8988T (cell line): ENCODE data around the gene SLCO4A1.

ENCODE experiments used
- DNase-seq: peaks from one replicate; pipeline ENCODE4 v3.0.0; 2011

SLCO4A1 gene

DNA sequence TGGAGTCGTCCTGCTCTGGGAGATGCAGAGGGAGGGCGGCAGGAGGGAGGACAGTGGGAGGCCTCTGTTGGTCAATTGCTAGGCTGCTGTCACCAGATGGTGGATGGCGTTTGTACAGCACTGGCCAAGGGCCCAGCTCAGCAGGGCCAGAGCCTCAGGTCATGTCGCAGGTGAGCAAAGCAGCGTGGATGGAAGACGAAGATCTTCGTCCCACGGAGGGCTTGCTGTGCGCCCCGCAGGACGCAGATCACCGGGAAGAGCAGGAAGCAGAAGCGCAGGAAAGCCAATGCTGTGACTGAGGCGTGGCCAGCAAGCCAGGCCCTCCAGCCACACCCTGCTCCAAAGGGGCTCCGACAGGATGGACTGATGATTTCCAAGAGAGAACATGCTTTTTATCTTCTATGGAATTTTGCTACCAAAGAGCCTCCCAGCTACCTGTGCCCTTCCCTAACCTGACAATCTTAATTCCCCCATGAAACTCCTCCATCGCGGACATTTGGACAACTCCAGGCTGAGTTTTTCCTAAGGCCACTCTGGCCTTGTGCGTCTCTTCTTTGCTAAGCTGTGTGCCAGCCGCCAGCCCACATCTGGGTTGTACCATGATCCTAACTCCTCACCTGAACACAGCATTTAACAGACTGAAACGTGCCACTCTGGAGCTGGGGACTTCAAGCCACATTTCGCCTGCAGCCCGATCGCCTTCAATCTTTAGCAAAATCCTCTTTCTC, 3.5 kb upstream of the SLCO4A1 start:
- no peak for DNase-seq

DNA sequence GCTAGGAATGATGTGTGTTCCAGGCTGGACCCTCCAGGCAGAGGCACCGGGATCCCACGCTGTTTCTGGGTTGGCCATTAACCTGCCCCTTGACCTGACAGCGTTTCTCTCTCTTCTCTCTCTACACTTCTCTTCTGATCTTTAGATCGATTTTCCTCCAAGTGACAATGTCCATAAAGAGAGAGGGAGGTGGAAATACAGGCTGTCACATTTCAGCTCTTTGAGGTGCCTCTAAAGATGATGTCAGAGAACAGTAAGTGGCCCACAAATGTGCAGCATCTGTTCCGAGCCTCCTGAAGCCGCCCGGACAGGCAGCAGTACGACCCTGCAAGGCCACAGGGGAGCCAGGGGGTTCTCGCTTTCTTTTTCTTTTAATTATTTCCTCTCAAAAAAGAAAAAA, 2.5 kb upstream of the SLCO4A1 start:
- no peak for DNase-seq

DNA sequence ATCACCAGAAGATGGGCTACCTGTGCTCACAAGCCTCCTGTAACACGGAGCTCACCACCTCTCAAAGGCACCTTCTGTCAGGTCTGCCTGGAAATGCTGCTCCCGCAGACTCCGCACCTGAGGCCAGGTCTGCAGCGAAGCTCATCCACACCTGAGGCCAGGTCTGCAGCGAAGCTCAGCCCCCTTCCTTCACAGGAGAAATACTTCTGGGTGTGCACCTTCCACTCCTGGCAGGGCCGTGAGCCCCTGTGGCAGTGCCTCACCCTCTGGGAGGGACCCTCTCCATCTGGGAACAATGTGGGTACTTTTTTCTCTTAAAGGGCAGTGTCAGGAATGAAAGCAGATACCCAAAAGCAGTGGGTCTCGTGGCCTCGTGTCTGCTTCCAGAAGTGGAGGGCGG, 1.4 kb upstream of the SLCO4A1 start:
- no peak for DNase-seq

DNA sequence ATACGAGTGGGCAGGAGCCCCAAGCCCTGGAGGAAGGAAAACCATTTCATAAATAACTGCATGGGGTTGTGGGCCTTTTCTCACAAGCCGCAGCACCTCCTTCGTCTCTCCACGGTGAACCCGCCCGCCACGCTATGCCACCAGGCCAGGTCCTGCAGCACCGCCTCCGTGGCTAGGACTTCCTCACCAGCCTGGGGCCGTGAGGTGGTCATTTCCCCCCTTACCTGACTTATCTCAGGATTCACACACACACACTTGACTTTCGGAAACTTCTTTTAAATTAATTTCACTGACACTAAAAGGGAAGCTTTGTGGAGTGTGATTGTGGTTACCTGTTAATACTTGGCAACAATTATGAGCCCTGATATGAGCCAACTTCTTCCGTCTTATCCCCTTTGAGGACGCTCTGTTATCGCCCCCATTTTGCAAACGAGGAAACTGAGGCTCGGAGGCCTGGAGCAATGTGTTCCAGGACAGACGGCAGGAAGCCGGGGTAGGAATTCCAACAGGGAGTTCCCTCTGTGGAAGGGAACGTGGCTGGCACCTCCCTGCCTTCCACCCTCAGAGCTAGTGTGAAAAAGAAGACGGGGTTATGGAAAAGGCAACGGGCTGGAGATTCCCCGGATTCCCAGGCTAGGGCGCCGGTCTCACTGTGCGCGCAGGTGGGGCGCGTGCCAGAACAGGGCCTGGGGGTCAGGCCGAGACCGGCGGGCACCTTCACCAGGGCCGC, 817 bp upstream of the SLCO4A1 start:
- DNase-seq: no peak

DNA sequence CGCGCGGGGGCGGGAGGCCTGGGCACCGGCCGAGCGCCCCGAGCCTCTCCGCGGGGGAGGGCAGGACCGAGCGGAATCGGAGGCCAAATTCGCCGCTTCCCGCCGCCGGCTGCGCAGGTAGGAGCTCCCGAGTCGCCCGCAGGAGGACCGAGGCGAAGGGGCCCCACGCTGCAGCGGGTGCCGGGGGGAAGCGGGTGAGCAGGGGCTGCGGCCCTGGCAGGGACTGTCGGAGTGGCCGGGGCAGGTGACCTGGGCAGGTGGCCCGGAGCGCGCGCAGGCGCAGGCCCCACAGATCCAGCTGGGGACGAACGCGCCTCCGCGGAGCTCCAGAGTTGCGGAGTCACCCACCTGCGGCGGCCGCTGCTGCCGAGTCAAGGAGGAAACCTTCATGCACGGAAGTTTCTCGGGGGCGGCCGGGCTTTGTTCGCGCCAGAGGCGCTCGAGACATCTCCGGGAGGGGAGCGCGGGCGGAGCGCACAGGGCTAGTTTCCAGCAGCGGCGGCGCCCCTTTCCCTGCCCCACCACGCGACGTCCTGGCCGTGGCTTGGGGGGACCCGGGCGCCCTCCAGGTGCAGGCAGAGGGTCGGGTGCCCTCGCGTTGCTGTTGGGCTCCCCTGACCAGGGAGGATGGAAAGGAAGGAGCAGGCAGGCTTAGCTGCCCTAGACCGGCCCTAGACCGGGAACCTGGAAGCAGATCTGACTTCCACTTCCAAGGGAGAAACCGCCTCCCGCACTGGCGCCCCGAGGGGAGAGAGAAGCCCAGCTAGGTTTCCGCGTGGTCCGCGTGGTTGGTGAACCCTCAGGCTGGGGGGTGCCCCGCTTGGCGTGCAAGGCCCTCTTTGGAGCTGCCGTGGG, 590 bp downstream of the SLCO4A1 start:
- DNase-seq: peak; percentile 79

DNA sequence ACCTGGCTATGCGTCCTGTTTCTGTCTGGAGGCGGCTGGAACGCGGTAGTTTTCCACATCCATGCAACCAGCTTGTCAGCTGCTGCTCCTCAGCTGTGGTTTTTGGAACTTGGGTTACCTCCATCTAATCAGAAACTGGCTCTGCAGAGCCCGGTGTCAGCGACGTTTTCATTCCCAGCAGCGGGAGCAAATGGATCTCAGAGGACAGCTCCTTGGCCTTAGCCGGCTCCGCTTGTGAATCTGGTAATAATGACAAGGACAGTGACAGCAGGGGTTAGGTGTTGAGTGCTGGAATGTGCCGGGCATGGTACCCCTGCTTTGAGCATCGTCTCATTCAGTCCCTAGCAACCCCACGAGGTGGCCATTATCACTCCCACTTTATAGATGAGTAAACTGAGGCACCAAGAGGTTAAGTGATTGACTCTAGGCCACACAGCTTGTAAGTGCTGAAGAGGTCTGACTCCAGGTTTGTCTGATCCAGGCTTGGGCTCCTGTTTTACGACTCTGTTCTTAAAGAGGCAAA, 1.3 kb downstream of the SLCO4A1 start:
- DNase-seq: no peak

DNA sequence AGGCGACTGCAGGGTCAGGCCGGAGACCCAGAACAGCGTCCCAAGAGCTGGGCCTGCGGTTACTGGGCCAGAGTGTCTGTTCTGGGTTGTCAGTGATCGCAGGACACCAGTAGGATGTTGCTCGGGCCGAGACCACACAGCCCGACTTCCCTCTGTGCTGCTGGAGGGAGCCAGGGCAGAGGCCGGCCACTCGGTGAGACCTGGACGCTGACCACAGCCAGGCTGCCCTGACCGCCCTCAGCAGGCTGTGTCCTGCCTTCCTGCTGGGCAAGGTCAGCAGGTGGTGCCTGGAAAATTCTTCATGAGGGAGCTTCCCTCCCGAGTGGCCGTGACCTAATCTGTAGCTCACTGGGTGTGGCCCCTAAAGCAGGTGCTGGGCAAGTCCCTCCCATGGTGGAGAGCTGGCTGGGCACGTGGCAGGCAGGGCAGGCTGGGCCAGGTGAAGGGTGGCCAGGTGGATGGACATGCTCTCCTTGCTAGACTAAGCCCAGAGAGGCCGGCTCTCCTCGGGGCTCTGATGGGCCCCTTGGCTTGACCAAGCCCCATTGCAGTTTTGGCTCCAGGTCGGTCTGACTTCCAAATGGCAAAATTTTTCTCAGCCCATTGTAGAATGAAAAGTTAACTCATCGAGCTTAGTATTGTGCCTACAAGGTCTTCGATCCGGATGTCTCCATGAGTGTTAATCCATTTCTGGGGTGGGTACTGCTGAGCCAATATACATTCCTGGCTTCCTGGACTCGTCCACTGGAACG, 1.9 kb downstream of the SLCO4A1 start:
- no peak for DNase-seq

DNA sequence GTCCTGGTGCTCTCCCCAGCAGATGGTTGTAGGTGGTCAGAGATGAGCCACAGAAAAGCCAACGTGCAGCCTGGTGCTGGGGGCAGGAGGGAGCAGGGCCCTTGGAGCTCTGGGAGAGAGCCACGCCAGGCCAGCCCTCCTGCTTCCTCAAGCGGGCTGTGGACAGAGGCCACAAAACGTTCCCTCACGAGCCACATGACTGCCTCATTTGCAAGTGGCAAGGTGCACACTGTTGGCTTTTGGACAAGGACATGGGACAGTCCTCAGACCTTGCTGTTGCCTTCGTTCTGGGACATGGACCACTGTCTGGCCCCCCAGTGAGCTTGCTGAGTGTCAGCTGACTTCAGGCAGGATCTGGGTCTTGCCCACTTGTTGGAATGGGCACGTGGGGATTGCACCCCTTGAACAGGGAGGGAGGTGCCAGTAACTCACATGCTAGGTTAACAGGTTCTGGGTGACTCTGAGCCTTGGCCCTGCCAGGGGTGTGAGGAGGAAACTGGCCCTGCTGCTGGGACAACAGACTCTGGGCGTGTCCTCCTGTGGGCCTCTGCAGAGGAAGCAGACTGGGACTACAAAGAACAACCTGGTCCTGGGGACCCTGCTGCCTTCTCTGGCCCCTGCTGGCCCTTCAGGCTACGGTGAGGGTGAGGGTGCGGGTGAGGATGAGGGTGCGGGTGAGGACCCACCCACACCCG, 2.6 kb downstream of the SLCO4A1 start:
- DNase-seq: no peak

DNA sequence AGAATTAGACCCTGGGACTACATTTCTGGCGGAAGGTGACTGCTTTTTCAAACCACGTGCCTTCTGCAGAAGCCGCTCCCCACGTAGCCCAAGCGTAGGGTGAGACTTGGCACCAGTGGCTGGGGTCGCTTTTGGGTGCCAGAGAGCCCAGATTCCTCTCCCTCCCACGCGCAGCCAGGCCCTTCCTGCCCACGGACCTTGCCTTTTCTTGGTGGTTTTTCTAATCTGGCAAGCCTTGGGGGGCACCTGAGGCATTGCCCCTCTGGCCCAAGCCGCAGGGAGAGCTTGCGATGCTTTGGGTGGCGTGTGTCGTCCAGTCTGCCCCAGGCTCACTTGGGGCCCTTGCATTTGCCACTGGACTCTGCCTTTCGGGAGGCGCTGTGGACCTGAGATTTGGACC, 3.3 kb downstream of the SLCO4A1 start:
- DNase-seq: no peak

DNA sequence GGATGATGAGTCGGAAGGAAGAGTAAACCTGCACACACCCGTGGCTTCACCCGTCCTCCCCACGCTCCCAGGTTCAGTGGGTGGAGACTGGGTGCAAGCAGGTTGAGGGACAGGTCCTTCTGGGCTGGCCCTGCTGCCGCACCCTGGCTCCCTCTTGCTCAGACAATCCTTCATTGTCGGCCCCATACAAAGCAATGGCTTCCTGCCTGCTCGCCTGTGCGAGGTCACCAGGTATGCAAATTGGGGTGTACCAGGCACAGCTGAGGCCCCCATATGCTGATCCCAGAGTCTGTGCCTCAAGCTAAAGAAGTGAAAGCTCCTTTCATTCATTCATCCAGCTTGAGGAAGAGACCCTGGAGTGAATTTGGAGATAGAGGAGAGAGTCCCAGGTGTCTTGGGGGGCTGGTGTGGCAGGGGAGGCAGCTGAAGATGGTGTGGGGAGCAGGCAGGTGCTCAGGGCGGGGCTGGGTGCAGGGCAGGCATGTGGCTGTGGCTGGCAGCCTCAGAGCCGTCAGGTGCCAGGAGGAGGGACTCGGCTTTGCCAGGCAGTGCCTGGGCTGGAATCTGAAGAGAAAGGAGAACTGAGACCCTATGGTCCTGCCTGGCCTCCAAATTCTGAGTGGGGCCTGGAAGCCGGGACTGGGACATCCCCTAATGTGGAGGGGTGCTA, 4.7 kb downstream of the SLCO4A1 start:
- no peak for DNase-seq

DNA sequence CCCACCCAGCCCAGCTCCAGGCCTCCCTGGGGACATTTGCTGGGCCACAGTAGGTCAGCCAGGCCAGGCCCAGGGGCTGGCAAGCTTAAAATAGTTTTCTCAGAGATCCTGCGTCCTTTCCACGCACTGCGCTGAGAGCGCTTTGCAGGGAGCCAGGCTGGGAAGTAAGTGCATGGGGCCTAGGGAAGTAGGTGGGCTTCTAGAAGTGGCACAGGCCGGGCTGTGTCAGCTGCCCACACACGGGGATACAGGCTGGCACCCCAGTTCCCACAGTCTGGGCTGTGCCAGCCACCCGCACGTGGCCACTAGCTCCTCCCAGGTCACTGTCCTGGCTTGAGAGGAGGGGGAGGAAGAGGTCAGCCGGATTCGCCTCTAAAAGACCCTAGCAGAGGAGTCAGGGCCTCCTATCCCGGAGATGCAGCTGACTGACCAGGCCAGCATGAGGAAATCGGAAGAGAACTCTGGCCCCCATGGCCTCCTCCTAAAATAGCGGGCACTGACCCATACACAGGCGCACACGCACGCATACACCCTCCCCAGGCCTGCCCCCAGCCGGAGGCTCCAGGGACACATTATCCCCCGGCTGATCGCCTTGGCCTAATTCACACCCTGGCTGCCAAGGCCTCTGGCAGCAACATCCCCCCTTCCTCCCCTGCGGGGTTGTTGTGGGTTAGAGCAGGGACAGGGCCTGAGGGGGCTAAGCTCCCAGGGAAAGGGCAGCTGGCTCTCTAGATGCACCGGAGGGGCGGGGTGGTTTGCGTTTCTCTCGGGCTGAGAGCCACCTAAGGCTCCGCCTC, 5.4 kb downstream of the SLCO4A1 start:
- DNase-seq: no peak

DNA sequence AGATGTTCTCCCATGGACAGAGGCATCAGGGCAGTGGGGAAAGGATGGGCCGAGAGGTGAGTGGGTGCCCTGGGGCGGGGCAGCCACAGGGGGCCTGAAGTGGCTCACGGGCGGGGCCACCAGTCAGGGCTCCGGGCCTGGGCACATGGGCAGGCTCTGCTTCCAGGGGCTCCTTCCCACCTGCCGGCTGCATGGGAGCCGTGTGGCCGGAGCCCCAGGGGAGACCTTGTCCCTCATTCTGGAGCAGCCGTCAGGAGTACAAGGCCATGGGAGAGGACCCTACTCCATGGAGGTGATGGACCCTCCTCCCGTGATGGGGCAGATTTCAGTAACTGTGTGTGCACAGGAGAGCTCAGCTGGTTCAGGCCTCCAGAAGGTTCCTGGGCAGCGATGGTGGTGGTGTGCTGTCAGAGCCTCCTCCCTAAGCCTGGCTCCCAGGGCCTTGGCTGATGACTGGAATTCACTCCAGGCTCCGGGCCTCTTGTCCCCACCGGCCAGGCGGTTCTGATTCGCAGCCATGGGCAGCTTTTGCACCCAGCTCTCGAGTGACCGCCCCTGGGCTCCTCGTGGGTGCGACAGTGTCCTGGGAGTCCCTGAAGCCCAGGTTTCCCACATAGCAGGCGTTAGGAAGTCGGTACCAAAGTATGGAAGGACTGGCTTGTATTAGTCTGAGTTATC, 6.2 kb downstream of the SLCO4A1 start:
- DNase-seq: no peak

DNA sequence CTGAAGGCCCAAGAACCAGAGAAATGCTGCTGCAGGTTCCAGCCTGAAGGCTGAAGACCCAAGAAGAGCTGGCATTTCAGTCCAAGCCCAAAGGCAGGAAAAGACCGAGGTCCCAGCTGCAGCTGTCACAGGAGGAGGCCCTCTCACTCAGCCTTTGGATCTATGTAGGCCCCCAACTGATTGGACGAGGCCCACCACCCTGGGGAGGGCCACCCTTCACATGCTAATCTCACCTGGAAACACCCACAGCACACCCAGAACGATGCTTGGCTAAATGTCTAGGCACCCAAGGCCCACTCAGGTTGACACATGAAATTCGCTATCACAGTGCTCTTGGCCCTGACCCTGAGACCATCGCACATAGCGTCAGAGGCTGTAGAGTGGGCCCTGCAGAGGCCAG, 6.8 kb downstream of the SLCO4A1 start:
- no peak for DNase-seq

DNA sequence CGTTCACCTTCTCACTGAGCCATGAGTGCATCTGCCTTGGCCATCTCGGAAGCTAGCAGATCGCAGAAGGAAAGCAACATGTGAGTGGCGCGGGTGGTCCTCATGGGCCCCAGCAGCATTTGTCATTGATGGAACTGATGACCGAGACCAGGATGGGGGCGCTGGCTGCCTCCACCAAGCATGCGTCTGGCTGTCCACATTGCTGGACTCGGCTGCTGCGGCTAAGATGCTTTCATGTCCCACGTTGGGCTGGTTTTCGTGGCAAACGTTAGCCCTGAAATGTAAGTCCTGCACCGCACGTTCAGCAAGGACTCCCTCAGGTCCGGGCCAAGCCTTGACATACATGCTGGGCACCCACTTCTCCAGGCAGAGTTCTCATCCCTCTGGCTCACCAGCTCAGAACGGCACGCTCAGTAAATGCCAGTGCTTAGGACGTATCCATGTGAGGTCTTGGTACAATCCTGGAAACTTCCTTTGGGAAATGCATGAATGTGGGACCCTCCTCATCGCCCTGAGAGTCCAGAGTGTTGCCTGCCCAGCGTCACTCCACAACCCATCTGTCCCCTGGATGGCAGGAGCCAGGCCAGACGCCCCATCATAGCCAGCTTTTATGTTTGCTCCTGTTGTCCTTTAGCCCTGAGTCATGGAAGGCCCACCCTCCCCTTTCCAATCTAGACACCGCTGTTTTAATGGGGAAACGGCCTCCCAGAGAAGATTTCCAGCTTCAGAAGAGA, 8.4 kb downstream of the SLCO4A1 start:
- no peak for DNase-seq

DNA sequence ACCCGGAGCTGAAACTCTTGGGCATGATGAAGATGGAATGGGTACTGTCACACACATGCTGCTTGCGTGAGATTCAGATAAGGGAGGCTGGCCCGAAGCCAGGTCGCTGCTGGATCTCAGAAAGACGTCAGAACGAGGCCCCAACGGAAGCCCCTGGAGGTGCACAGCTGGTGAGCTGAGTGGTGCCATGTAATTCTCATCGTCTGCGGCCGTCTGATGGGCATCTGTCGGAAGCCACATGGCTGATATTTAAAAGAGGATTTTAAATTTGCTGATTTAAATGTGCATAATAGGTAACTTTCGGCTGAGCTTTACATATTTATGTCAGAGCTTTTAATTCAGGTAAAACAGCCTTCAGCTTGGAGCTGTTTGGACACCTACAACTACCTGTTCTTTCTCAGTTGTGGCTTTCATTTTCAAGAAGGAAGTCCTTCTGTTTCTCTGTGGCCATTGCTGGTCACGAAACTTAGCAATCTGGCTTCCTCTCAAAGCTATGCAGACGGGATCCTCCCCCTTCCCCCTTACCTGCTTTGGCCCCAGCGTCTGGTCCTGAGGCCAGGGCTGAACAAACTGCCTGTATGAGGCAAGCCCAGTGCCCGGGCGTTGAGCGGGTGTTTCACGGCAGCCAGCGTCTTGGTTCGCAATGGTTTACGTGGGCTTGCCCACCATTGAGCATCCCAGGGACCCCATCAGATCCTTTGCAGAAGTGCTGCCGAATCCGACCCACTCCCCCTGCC, 9.2 kb downstream of the SLCO4A1 start:
- no peak for DNase-seq

DNA sequence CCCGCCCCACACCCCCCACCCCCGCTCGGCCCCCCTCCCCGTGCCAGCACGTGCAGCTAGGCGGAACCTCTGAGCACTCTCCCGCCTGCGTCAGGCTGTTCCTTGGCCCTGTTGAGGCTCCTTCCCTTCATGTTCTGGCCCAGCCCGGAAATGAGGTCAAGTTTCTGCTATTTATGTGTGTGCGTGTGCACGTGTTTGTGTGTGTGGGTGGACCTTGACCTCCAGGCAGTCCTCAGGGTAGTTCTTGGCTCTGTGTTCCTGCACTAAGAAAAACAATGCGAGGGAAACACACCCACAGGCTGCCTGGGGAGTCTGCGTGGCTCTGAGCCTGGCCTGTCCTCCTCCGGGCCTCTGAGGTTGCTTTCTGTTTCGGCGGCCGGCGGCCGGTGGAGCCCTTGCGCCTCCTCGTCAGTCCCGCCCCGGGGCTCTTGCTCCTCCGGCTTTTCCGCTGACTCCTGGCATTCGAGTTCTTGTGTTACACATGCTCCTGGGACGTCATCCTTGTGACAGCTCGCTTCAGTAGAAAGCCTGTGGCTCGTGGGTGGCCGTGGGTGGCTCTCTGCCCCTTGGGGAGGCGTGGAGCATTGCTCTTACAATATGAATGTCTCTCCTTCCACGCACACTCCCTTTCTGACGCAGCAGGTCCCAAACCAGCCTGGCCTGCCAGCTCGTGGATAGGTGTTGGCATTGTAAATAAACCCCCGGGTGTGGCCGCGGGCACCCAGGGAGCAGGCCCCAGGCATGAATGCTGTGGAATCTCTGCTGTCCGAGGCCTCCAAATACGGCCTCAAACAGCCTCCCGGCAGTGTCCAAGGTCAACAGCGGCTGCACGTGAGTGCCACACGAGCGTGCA, 10.0 kb downstream of the SLCO4A1 start:
- peak; percentile 92 for DNase-seq

DNA sequence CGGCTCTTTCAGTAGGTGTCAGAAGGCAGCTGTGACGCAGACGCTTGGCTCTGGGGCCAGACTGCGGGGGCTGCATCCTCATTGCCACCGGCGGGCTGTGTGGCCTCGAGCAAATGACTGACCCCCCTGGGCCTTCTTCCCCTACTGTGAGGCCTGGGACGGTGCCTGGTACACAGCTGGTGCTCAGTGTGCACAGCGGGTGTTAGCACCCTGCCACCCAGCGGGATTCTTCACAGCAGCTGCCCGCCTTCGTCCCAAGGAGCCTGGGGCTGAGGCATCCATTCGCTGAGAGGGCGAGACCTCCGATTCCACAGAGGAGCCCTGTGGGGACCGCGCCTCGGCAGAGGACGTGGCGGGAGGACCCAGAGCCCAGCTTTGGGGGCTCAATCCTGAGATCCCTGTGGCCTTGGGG, 10.6 kb downstream of the SLCO4A1 start:
- DNase-seq: no peak

DNA sequence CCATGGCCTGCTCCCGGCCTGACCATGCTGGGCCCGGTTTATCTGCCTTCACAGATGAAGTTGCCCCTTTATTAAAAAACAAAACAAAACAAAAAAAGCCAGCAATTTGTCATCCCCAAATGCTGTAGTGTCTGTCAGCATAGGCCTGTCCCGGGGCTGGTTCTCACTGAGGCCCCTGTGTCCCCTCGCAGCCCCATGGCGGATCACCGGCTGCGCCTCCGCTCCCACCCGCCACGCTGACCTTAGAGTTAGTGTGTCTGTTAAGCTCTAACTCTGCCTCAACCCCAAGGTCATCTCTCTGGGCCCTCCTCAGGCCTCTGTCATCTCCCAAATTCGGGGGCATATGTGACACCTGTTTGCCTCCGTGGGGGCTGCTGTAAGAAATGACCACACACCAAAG, 11.1 kb downstream of the SLCO4A1 start:
- no peak for DNase-seq
